ENCODE data around the gene OXGR1. TPM values are rescaled to one million over a fixed set of nuclear protein-coding genes. Genes with fewer than 3 reads are reported as not detected.

OXGR1 gene
- total RNA-seq, 4 donors from 2014 or later, result not detected

DNA sequence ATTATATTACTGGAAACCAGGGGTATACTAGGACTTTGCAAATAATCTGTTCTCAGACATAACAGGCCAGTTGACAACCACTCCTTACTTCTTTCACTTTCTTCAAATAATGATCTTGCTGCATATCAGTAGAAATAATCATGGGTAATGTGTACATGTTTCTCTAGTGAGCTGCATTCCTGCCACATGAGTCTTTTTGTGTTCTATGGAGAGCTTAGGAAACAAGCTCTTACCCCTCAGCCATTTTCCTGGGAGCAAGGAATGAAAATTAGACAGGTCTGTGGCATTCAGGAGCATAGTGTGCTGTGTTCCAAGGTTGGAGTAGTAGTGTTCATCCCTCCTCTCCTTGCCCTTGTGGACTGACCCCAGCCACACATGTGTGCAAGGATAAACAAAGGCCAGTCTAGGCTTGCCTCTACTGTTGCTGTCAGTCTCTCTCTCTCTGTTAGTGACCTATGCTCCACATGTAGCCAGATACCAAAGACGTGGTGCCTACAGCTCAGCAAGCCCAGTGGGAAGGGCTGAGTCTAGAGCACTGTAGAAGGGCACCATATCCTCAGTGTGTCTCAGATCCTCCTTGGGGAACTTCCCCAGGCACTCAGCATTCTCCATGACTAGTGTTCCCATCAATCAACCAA, 11.5 kb upstream of the OXGR1 start:
- WGBS, 2 donors, result 45 to 100% methylated on average over 1 of the region's 1 CpG
- no peak overlapping the region for H3K4me3 ChIP-seq
- TF ChIP-seq POLR2A (IDR thresholded peaks at IDR 0.05) (no peak), EP300 (IDR thresholded peaks at IDR 0.05) (no peak)
- TF ChIP-seq, protein P1, sequence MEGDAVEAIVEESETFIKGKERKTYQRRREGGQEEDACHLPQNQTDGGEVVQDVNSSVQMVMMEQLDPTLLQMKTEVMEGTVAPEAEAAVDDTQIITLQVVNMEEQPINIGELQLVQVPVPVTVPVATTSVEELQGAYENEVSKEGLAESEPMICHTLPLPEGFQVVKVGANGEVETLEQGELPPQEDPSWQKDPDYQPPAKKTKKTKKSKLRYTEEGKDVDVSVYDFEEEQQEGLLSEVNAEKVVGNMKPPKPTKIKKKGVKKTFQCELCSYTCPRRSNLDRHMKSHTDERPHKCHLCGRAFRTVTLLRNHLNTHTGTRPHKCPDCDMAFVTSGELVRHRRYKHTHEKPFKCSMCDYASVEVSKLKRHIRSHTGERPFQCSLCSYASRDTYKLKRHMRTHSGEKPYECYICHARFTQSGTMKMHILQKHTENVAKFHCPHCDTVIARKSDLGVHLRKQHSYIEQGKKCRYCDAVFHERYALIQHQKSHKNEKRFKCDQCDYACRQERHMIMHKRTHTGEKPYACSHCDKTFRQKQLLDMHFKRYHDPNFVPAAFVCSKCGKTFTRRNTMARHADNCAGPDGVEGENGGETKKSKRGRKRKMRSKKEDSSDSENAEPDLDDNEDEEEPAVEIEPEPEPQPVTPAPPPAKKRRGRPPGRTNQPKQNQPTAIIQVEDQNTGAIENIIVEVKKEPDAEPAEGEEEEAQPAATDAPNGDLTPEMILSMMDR (IDR thresholded peaks at IDR 0.05), result no peak

DNA sequence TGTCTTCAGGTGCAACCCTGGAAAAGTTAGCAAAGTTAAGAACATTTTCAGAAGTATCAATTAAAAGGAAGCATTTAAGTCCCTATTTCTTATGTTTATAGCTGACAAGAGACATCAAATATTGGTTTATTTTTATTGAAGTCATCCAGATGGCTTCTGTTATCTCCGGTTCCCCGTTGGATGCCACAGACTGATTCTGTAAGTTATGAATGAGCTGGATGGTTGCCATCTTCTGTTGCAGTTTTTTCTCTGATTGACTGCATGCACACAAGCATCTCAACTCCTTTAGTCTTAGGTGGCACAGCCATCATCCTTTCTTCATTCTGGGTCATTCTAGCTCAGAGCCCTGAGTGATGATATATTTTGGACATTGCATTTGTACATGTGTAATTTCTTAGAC, 10.6 kb upstream of the OXGR1 start:
- Histone ChIP-seq H3K9me3 (no peaks in the 10 kb centered on the region), H3K4me1 (peaks cover 0 to 11% (median 2%) of the 10 kb centered on the region in 4 donors), H3K36me3 (no peaks in the 10 kb centered on the region), H3K27ac (no peak overlapping the region), H3K27me3 (no peaks in the 10 kb centered on the region), H3K4me3 (no peak overlapping the region)
- no peak for DNase-seq (ENCODE audit: low spot score in 2 of 2)
- 45 to 48% methylated on average over 2 of the region's 2 CpGs for WGBS, 2 donors
- TF ChIP-seq POLR2A (IDR thresholded peaks at IDR 0.05), result no peak
- TF ChIP-seq, protein P1 (IDR thresholded peaks at IDR 0.05), result no peak
- no peak for TF ChIP-seq EP300 (IDR thresholded peaks at IDR 0.05)

More for the DNA sequence above, 11.5 kb upstream of the OXGR1 start:
- Histone ChIP-seq H3K27ac (no peak overlapping the region), H3K9me3 (no peaks in the 10 kb centered on the region), H3K27me3 (no peaks in the 10 kb centered on the region), H3K36me3 (no peaks in the 10 kb centered on the region), H3K4me1 (peaks cover 0 to 11% (median 0%) of the 10 kb centered on the region in 4 donors)
- no peak for DNase-seq (ENCODE audit: low spot score in 2 of 2)

- H3K9me3 ChIP-seq, result no peaks in the 10 kb centered on the region
- H3K4me3 ChIP-seq, result no peak overlapping the region
- TF ChIP-seq, protein P1 (IDR thresholded peaks at IDR 0.05), result no peak
- no peak for TF ChIP-seq EP300 (IDR thresholded peaks at IDR 0.05)
- no peak for TF ChIP-seq POLR2A (IDR thresholded peaks at IDR 0.05)
- H3K4me1 ChIP-seq, result peaks cover 0 to 11% (median 2%) of the 10 kb centered on the region in 4 donors
- WGBS, 2 donors, result 71 to 79% methylated on average over 9 of the region's 9 CpGs
- no peaks in the 10 kb centered on the region for H3K27me3 ChIP-seq
- H3K36me3 ChIP-seq, result no peaks in the 10 kb centered on the region
- no peak overlapping the region for H3K27ac ChIP-seq
- DNase-seq (ENCODE audit: low spot score in 2 of 2), result no peak
These were observed 10.0 kb upstream of the OXGR1 start for GRCh38 chr13:97004096-97004876.

DNA sequence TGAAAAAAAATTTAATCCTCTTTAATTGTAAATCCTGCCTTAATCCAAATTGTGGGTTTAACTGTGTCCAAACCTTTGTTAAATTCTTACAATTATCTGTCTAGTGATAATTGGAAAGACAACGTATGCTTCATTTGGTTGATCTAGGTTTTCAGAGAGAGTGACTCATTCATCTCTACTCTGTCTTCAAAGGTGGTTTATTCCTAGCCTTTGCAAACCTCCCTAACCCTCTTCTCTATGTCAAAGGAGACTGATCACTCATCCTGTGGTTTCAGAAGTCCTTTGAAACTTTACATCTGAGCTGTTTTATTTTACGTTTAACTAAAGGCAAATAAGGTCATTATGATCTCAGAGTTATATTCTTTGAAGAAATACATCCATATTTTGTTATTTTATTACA, 8.8 kb upstream of the OXGR1 start:
- H3K27ac ChIP-seq, result no peak overlapping the region
- H3K27me3 ChIP-seq, result no peaks in the 10 kb centered on the region
- H3K4me1 ChIP-seq, result peaks cover 0 to 11% (median 2%) of the 10 kb centered on the region in 4 donors
- no peaks in the 10 kb centered on the region for H3K9me3 ChIP-seq
- 84% methylated on average over 2 of the region's 2 CpGs for WGBS, 2 donors
- no peak overlapping the region for H3K4me3 ChIP-seq
- H3K36me3 ChIP-seq, result no peaks in the 10 kb centered on the region
- DNase-seq (ENCODE audit: low spot score in 2 of 2), result no peak
- TF ChIP-seq, protein P1 (IDR thresholded peaks at IDR 0.05), result no peak
- TF ChIP-seq EP300 (IDR thresholded peaks at IDR 0.05) (no peak), POLR2A (IDR thresholded peaks at IDR 0.05) (no peak)

DNA sequence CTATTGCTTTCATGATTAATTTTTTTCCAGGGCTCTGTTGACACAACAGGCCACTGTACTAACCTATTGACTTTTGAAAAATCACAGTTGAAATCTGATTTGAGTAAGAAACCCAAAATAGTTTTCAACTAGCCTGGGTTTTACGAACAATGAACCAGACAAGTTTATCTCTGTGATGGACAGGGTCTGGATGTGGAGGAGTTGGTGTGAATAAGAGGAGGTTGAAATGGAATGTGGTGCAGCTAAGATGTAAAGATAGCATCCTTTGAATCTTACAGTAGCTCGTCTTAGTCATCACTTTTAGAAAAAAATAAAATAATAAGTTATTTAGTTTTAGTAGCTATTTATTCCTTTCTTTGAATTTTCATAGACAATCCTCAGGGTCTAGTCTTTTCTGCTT, 8.3 kb upstream of the OXGR1 start:
- 59 to 63% methylated on average over 2 of the region's 2 CpGs for WGBS, 2 donors
- H3K27me3 ChIP-seq, result no peaks in the 10 kb centered on the region
- TF ChIP-seq EP300 (IDR thresholded peaks at IDR 0.05) (no peak), POLR2A (IDR thresholded peaks at IDR 0.05) (no peak)
- TF ChIP-seq, protein P1 (IDR thresholded peaks at IDR 0.05), result no peak

More for the DNA sequence above, 8.3 kb upstream of the OXGR1 start:
- Histone ChIP-seq H3K27ac (no peak overlapping the region), H3K9me3 (no peaks in the 10 kb centered on the region), H3K4me1 (peaks cover 0 to 11% (median 2%) of the 10 kb centered on the region in 4 donors), H3K36me3 (no peaks in the 10 kb centered on the region), H3K4me3 (no peak overlapping the region)
- DNase-seq (ENCODE audit: low spot score in 2 of 2), result no peak
